Peyer's patch (tissue), 4 donors: ENCODE data around the gene BCAN.

Experiments
- POLR2A ChIP-seq, 2 donors: fragments of 450-650 bp; IDR thresholded peaks; one replicate each; pipeline ENCODE4 v1.5.1; 2017; ENCODE audit warnings: antibody characterized with exemption in 2 of 2, mild to moderate bottlenecking in 2 of 2, moderate library complexity in 2 of 2
- TF ChIP-seq, protein P1 (sequence below), 6 experiments: fragments of 450-650 bp in 4 of 6; fragments of 200-600 bp in 2 of 6; sonication (generic) in 1 of 6; IDR thresholded peaks; one replicate each; pipeline ENCODE4 v1.5.1; 2017 to 2019; ENCODE audit warnings: antibody characterized with exemption in 6 of 6, mild to moderate bottlenecking in 3 of 6, moderate library complexity in 1 of 6

DNA sequence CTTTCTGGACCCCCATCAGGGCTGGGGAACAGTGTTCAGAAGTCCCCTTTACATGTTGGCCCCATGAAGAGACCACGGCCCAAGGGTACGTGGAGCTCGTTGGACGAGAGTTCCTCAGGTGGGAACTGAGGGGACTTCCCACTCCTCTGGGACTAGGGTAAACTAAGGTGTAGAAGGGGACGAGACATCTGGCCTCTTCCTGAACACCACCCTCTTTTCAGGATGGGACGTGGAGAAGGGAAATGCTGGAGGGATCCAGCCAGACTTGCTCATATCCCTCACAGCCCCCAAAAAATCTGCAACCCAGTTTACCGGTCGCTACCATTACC, 48.3 kb upstream of the BCAN start:
- TF ChIP-seq, protein P1, sequence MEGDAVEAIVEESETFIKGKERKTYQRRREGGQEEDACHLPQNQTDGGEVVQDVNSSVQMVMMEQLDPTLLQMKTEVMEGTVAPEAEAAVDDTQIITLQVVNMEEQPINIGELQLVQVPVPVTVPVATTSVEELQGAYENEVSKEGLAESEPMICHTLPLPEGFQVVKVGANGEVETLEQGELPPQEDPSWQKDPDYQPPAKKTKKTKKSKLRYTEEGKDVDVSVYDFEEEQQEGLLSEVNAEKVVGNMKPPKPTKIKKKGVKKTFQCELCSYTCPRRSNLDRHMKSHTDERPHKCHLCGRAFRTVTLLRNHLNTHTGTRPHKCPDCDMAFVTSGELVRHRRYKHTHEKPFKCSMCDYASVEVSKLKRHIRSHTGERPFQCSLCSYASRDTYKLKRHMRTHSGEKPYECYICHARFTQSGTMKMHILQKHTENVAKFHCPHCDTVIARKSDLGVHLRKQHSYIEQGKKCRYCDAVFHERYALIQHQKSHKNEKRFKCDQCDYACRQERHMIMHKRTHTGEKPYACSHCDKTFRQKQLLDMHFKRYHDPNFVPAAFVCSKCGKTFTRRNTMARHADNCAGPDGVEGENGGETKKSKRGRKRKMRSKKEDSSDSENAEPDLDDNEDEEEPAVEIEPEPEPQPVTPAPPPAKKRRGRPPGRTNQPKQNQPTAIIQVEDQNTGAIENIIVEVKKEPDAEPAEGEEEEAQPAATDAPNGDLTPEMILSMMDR (IDR thresholded peaks at IDR 0.05): no peak
- no peak for TF ChIP-seq POLR2A (IDR thresholded peaks at IDR 0.05)
